ENCODE measurements around the gene DDX10.

- TF ChIP-seq CTCF (IDR thresholded peaks at IDR 0.05) (no peak), POLR2A (IDR thresholded peaks at IDR 0.05) (no peak)
Measured at GRCh38 chr11:108836541-108836940, 171.7 kb downstream of the DDX10 start.

Data from uterus (tissue), 2 donors.